Cardiac fibroblast (primary cell): ENCODE data around the gene ATP5IF1.

Source experiments
- DNase-seq, 2 donors: peaks; one replicate each; pipeline versions ENCODE4 v3.0.0 to v3.0.0-alpha.2; 2010; ENCODE audit warnings: low read depth in 2 of 2
- H3K4me3 ChIP-seq, 2 donors: replicated peaks in 1 of 2; 1 replicate in 1 of 2; 2 replicates in 1 of 2; pipeline ENCODE4 v1.5.1; 2011; ENCODE audit warnings: low read depth in 2 of 2, low read length in 2 of 2, mild to moderate bottlenecking in 2 of 2, moderate library complexity in 1 of 2
- TF ChIP-seq, protein P1 (sequence below): IDR thresholded peaks from one replicate; pipeline ENCODE4 v1.5.1; 2011; ENCODE audit warnings: low read depth, mild to moderate bottlenecking, low read length, inconsistent platforms

The ATP5IF1 gene

DNA sequence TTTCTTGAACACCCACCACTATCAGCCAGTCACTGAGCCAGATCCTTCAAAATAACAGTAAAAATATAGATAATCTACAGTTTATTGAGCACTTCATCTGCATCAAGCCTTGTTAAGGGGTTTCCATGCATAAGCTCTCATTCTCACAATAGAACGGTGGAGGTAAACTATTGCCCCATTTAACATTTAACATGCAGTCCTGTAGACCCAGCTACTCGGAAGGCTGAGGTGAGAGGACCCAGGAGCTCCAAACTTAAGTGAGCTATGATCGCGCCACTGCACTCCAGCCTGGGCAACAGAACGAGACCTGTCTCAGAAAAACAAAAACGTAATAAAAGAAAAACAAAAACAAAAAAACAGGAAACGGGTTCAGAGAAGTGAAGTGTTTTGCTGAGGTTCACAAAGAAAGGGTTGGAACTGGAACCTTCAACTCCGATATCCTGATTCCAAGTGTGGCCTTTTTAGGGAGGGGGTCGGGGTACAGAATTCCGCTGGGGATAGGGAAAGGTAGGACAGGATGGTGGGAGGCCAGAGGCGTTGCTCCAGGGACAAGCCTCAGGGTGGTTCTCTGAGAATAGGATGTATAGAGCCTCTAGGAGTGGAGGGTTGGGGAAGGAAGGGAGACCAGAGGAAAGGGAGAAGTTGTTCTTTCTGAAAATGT lies 11.8 kb downstream of the ATP5IF1 start:
- H3K4me3 ChIP-seq, result peak overlapping the region in 1 of 2 donors; percentile 39

DNA sequence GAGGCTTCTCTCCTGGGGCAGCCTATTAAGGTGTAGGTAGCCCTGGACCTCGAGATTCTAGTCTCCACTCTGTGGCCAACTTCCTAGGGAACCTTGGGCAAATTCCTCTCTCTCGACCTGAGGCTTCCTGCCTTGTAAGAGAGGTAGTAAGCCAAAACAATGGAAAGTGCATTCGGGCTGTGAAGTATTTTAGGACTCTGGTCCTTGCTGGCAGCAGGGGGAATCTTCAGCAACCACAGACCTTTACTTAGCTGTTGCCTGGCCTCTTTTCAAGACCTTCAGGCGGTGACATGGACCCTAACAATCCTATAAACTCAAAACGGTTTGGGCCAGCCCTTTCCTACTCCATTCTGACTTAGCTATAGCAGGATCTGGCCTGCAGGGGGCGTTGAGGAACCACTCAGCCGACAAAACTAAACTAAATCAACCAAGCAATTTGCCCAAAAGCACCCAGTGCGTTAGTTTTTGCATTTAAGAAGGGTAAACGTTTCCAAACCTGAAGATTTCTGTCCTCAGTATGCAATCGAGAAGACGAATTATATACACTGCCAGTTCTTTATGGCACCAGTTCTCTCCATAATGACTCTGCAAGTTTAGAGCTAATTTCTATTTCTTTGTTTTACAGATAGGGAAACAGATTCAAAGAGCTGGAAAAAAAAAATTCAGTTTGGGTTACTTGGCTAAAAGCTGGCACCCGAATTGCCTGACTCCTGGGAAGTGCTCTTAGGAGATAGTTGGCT lies 12.5 kb downstream of the ATP5IF1 start:
- TF ChIP-seq, protein P1, sequence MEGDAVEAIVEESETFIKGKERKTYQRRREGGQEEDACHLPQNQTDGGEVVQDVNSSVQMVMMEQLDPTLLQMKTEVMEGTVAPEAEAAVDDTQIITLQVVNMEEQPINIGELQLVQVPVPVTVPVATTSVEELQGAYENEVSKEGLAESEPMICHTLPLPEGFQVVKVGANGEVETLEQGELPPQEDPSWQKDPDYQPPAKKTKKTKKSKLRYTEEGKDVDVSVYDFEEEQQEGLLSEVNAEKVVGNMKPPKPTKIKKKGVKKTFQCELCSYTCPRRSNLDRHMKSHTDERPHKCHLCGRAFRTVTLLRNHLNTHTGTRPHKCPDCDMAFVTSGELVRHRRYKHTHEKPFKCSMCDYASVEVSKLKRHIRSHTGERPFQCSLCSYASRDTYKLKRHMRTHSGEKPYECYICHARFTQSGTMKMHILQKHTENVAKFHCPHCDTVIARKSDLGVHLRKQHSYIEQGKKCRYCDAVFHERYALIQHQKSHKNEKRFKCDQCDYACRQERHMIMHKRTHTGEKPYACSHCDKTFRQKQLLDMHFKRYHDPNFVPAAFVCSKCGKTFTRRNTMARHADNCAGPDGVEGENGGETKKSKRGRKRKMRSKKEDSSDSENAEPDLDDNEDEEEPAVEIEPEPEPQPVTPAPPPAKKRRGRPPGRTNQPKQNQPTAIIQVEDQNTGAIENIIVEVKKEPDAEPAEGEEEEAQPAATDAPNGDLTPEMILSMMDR, result peak; percentile 95
- H3K4me3 ChIP-seq, result peak overlapping the region in 1 of 2 donors; percentile 0
- peak; percentile 87 to 89 for DNase-seq

More for the DNA sequence above, 11.8 kb downstream of the ATP5IF1 start:
- TF ChIP-seq, protein P1, result no peak
- DNase-seq, result no peak

DNA sequence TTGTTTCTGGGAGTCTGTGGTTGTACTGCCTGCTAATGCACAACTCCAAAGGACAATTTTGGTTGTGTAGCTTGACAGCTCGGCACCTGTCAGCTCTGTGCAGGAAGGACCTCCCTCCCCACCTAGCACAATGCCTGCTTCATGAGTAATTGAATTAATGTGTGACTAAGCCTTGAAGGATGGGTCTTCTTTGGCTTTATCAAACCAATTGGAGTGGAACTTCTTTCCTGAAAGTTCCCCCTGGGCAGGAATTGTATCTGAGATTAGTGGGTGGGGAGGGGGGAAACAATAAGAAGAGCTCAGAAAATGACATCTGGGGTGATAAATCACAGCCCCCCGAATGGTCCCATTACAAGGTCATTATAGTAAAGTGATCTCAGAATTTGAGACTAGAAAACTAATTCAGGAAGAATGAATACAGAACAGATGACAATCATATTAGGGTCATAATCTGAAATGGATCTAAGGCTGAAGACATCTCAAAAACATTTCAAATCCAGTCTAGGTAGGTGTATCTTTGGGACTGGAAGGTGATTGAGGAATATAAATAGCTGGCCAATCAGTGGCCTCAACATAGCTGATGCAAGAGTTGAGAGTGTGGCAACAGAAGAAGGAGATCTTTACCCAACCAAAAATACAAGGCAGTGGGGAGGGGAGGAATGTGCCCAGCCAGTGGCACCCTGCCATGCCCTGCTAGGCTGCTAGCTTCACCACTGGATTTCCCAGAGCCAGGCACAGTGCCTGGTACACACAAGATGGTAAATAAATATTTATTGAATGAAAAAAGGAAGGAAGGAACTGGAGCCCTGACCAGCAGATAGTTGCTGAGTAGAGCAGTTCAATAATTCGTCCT lies 13.3 kb downstream of the ATP5IF1 start:
- peak; percentile 74 to 76 for DNase-seq
- TF ChIP-seq, protein P1, result no peak
- H3K4me3 ChIP-seq, result peak overlapping the region in 1 of 2 donors; percentile 0

DNA sequence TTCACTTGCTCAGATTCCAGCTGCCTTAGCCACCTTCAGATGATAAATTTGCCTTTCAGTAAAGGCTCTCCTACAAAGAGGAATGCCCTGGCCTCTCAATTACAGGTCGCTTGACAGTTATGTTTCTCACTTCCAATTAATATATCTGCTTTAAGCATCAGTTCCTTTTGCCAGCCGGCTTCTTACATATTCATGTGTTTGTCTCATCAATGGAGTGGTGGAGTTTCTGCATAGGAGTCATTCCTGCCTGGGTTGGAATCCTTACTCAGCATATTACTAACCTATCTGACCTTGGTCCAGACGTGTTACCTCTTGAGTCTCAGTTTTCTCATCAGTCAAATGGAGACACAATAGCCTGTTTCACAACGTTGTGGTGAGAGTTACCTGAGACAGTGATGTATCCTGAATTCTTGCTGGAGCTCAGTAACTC lies 14.0 kb downstream of the ATP5IF1 start:
- TF ChIP-seq, protein P1, result no peak
- H3K4me3 ChIP-seq, result no peak overlapping the region
- DNase-seq, result no peak

DNA sequence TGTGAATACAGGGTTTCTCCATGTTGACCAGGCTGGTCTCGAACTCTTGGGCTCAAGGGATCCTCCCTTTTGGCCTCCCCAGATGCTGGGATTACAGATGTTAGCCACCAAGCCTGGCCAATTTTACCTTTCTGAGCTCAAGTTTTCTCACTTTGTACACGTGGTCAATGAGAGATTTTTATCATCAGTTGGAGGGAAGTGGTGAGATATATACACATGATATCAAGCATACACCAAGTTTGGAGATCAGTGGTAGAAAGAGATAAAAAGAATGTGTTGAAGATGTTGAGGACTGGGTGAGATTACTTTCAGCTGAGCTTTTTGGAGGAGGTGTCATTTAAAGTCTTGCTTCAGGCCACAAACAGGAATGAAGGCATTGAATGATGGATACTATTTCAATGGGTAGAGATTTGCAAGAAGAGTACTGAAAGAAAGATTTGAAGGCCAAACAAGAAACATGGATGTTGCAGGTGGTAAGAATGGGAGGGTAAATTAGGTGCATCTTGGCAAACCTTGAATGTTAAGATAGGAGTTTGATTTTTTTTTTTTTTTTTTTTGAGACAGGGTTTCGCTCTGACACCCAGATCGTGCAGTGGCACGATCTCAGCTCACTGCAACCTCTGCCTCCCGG lies 20.4 kb downstream of the ATP5IF1 start:
- H3K4me3 ChIP-seq, result no peak overlapping the region
- no peak for DNase-seq
- TF ChIP-seq, protein P1, result no peak

DNA sequence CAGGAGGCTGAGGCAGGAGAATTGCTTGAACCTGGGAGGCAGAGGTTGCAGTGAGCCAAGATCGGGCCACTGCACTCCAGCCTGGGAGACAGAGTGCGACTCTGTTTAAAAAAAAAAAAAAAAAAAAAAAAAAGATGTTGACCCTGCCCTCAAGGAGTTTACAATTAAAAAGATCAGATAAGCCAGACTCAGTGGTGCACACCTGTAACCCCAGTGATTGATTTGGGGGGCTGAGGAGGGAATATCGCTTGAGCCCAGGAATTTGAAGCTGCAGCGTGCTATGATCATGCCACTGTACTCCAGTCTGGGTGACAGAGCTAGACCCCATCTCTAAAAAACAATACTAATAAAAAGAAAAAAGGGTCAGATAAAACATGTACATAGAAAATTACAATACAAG lies 21.8 kb downstream of the ATP5IF1 start:
- TF ChIP-seq, protein P1, result no peak
- no peak overlapping the region for H3K4me3 ChIP-seq
- no peak for DNase-seq
